ENCODE data around the gene ZNF799.
"Not testable (repeated sequence)": the region's sequence is repeated elsewhere in the genome, so short reads cannot be mapped to it uniquely, and the experiment has no call there.

The ZNF799 gene

DNA sequence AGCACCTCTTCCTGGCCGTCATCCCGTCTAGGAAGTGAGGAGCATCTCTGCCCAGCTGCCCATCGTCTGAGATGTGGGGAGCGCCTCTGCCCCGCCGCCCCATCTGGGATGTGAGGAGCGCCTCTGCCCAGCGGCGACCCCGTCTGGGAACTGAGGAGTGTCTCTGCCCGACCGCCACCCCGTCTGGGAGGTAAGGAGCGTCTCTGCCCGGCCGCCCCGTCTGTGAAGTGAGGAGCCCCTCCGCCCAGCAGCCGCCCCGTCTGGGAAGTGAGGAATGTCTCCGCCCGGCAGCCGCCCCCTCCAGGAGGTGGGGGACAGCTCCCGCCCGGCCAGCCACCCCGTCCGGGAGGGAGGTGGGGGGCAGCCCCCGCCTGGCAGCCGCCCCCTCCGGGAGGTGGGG, 38.8 kb downstream of the ZNF799 start:
- DNase-seq (ENCODE audit: low spot score) = not testable (repeated sequence)

DNA sequence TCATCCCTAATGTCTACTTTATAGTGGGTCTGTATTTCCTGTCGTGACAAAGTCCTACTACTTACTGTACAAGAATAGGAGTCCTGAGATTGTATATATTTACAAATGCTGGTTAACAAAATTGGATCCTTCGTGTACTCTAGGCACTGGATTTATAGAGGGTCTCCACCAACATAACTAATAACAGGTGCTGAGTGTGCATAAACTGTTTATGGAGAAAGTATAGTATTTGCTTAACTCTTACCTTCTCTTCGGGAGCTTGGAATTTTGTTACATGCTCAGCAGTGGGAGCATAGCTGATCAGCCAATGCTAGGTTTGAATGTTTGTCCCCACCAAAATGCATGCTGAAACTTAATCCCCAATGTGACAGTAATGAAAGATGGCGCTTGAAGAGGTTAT, 47.7 kb downstream of the ZNF799 start:
- no peak for DNase-seq (ENCODE audit: low spot score)

DNA sequence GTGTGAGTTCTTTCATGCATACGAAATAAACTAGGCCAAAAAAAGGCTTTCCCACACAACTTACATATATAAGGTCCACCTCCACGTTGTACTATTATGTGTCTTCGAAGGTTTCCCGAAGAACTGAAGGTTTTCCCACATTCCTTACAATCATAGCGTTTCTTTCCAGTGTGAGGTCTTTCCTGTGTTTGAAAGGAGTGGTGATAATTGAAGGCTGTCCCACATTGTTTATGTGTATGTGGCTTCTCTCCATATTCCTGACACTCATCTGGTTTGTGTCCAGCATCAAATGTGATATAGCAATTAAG, 50.2 kb downstream of the ZNF799 start:
- DNase-seq (ENCODE audit: low spot score) = no peak

DNA sequence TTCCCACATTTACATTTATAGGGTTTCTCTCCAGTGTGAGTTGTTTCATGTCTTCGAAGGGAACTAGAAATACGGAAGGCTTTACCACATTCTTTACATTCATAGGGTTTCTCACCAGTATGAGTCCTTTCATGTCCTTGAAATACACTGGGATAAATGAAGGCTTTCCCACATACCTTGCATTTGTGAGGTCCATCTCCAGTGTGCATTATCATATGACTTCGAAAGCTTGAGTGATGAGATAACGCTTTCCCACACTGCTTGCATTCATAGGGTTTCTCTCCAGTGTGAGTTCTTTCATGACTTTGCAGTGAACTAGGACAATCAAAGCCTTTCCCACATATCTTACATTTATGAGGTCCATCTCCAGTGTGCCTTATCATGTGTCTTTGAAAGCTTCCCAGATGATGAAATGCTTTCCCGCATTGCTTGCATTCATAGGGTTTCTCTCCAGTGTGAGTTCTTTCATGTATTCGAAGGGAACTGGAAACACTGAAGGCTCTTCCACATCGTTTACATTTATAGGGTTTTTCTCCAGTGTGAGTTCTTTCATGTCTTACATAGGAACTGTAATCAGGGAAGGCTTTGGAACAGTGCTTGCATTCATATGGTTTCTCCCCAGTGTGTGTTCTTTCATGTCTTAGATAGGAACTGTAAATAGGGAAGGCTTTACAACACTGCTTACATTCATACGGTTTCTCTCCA, 50.7 kb downstream of the ZNF799 start:
- no peak for DNase-seq (ENCODE audit: low spot score)

DNA sequence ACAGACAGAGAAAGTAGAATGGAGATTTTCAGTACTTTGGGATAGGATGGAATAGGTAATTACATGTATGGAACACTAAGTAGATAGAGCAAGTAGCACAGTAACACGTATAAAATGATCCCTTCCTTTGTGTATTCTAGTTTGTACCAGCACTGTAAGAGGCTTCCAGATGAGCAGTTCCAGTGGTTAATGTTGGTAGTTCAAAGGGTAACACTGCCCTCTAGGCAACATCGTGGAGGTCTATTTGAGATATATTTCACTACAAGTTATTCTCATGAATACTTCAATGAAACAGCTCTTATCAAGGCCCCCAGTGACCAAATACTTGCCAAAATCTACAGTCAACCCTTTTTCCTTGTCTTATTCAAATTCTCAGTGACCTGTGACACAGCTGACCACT, 54.2 kb downstream of the ZNF799 start:
- no peak for DNase-seq (ENCODE audit: low spot score)

DNA sequence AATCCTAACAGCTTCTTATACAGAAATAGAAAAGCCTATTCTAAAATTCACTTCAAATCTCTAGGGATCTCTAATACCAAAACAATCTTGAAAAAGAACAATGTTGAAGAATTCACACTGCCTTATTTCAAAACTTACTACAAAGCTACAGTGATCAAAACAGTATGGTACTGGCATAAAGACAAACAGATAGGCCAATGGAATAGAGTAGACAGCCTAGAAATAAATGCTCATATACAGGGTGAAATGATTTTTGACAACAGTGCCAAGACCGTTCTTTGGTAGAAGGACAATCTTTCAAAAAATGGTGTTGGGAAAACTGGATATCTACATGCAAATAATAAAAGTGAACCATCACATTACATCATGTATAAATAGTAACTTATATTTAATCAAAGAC, 55.9 kb downstream of the ZNF799 start:
- no peak for DNase-seq (ENCODE audit: low spot score)
